Activated T-cell treated with anti-CD3 and anti-CD28 coated beads, Interleukin-2, amount 50 U/mL, for 24 hours (primary cell): ENCODE data around the gene IL12A.

Source experiments
- DNase-seq: peaks from one replicate; pipeline ENCODE4 v3.0.0-alpha.2; 2020
- H3K27ac Mint-ChIP-seq: 2 replicates; pipeline ENCODE4 v1.8.0; 2020; ENCODE audit warnings: mild to moderate bottlenecking, mixed read lengths
- H3K27me3 Mint-ChIP-seq: 2 replicates; pipeline ENCODE4 v1.8.0; 2020; ENCODE audit warnings: mixed read lengths
- H3K36me3 Mint-ChIP-seq: 2 replicates; pipeline ENCODE4 v1.8.0; 2020; ENCODE audit warnings: low read depth, mixed read lengths
- H3K4me1 Mint-ChIP-seq: 2 replicates; pipeline ENCODE4 v1.8.0; 2020; ENCODE audit warnings: low read depth, mixed read lengths
- H3K4me3 Mint-ChIP-seq: 2 replicates; pipeline ENCODE4 v1.8.0; 2020; ENCODE audit warnings: mild to moderate bottlenecking, moderate library complexity, mixed read lengths
- H3K9me3 Mint-ChIP-seq: 2 replicates; pipeline ENCODE4 v1.8.0; 2020; ENCODE audit warnings: mixed read lengths

IL12A gene

DNA sequence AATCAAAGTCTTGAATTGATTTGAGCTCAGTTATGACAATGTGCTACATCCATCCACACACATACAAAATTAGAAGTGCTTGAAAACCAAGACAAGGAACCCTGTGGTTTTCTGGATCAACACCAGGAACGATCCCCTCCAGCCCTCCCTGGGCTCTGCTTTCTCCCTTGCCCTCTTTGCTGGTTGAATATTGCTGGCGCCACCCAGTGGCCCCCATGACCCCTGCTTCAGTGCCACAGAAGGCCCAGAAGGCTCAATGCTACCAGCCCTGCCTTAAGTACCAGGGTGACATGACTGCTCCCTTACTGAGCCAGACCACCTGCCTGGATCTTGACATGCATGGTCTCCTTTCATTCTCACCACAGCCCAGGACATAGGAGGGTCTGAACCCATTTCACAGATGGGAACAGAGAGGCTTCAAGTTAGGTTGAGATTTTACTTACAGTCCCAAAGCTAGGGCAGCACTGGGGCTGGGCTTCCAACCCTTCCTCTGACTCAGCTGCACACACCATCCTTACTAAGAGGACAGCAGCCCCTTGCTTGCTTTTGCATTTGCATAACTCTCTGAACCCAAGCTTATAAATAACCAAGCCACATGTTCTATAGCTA lies 15.0 kb downstream of the IL12A start:
- Mint-ChIP-seq H3K36me3 (no peaks in the 10 kb centered on the region), H3K4me1 (no peaks in the 10 kb centered on the region), H3K4me3 (no peak overlapping the region), H3K9me3 (no peaks in the 10 kb centered on the region), H3K27ac (no peak overlapping the region), H3K27me3 (no peaks in the 10 kb centered on the region)
- DNase-seq, result peak; percentile 52

DNA sequence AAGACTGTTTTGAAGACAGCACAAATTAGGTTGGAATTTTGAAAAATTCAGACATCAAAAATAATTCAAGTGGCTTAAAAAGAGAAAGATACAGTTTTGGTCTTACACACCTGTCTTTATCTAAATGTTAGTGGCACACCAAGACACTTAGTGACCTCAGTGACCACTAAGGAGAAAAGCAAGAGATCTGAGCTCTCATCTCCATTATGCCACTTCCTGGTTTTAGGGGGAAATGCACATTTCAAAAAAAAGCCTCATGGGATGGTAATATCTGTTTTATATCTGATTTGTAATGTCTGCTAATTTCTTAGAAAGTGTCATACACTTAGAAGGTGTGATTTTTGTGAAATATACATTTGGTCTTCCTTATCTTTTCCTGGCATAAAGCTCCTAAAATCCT lies 16.4 kb downstream of the IL12A start:
- no peak for DNase-seq
- Mint-ChIP-seq H3K27ac (no peak overlapping the region), H3K9me3 (no peaks in the 10 kb centered on the region), H3K4me3 (no peak overlapping the region), H3K27me3 (no peaks in the 10 kb centered on the region), H3K4me1 (no peaks in the 10 kb centered on the region), H3K36me3 (no peaks in the 10 kb centered on the region)

DNA sequence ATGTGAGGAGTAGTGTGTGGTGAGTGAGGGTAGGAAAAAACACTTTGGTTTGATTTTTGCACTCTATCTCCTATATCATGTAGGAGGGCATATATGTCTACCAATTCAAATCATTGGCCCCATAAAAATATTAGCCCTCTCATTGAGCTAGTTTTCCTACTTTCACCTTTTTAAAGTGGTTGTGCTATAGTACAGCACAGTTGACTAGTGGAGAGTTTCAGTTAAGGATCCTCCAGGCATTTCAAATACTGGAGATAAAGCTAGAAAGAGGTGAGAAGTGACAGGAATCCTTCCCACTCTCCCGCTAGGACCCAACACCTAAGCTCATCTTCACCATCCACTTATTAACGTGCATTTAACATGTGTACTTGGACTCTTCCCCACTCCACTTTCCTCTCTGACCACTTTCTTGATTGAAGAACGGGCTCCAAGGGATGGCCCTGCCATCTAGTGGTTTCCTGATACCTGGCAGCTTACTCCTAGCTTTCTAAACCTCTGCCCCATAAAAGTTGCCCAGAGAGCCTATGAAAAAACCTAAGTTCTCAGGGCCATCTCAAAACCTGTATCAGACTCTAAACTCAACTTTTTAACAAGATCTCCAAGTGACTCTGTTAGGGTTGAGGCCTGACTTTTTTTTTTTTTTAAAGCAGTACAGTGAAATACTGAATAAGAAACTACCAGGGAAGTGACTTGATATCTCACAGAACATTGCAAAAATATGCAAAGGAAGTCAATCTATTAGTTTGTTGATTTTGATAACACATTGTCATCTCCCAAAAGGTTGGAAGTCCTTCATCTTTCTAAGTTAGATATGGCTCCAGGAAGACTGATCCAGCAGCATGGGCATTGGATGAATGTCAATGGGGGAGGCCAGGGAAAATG lies 17.9 kb downstream of the IL12A start:
- no peak for DNase-seq
- no peaks in the 10 kb centered on the region for H3K27me3 Mint-ChIP-seq
- H3K36me3 Mint-ChIP-seq, result no peaks in the 10 kb centered on the region
- H3K4me3 Mint-ChIP-seq, result no peak overlapping the region
- no peaks in the 10 kb centered on the region for H3K9me3 Mint-ChIP-seq
- H3K27ac Mint-ChIP-seq, result no peak overlapping the region
- H3K4me1 Mint-ChIP-seq, result no peaks in the 10 kb centered on the region

DNA sequence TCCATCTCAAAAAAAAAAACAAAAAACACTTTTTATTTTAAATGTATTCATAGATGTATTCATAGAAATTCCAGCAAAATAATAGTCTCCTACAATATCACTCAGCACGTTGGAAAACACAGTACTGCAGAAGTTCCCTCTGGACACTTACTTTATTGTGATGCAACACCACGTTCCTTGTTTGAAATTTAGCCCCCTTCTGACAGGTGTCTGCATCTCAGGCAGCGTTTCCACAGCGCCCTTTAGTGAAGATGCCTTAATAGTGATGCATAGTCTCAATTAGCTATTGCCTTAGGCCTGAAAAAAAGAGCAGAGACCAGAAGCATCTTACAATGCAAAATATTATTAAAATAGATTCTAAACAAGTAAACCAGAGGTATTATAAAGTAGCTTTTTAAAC lies 20.3 kb downstream of the IL12A start:
- no peak for DNase-seq
- Mint-ChIP-seq H3K36me3 (no peaks in the 10 kb centered on the region), H3K27me3 (no peaks in the 10 kb centered on the region), H3K4me3 (no peak overlapping the region), H3K4me1 (peaks cover 4% of the 10 kb centered on the region), H3K9me3 (no peaks in the 10 kb centered on the region), H3K27ac (no peak overlapping the region)

DNA sequence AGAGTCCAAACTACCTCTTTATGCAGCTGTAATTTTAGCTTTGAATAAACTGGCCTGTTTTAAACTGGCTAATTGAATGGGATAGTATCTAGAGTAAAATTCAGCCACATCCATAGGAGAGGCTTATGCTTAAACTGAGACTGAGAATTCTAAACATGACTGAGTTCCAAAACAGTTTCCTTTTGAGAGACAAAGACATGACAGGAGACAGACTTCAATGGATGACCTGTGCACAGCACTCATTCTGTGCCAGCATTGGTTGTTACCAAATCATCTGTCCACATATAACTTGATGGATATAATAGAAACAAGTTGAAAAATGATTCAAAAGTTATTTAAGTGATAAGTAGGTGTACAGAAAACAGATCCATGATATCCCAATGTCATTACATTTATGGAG lies 20.9 kb downstream of the IL12A start:
- no peaks in the 10 kb centered on the region for H3K36me3 Mint-ChIP-seq
- H3K27me3 Mint-ChIP-seq, result no peaks in the 10 kb centered on the region
- H3K9me3 Mint-ChIP-seq, result no peaks in the 10 kb centered on the region
- H3K4me1 Mint-ChIP-seq, result peaks cover 4% of the 10 kb centered on the region
- H3K4me3 Mint-ChIP-seq, result no peak overlapping the region
- no peak for DNase-seq
- no peak overlapping the region for H3K27ac Mint-ChIP-seq

DNA sequence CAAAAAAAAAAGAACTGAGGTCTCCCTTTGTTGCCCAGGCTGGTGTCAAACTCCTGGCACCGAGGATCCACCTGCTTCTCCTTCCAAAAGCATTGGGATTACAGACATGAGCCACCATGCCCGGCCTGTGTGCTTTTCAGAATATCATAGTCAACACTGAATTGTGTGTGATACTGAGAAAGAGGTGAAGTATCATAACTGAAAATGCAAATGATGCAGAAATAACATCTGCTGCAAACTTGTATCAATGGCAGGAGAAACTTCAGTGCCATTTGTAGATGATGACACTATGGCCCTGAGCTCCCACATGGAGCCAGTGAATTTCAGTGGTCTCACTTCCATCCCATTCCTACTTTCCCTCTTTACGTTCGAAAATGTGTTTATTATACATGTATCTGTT lies 21.9 kb downstream of the IL12A start:
- no peak for DNase-seq
- Mint-ChIP-seq H3K4me1 (peaks cover 4% of the 10 kb centered on the region), H3K4me3 (no peak overlapping the region), H3K36me3 (no peaks in the 10 kb centered on the region), H3K27me3 (no peaks in the 10 kb centered on the region), H3K27ac (no peak overlapping the region), H3K9me3 (no peaks in the 10 kb centered on the region)

DNA sequence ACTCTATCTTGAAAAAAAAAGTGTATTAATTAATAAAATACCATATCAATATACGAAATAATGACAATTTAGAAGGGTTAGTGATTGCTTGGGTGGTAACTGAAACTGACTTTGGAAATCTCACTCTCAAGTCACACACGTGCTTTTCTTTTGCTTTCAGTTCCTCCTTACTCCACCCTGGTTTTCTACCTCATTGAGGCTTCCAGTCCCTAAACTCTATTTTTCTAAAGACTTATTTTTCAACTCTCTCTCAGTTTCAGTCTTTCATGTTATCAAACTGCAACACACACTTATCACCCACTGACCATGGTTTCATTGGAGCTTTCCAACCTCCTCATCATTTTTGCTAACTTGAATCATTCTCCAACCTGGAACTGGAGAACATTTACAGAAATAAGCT lies 23.5 kb downstream of the IL12A start:
- no peak for DNase-seq
- H3K9me3 Mint-ChIP-seq, result no peaks in the 10 kb centered on the region
- no peak overlapping the region for H3K4me3 Mint-ChIP-seq
- no peaks in the 10 kb centered on the region for H3K27me3 Mint-ChIP-seq
- peaks cover 4% of the 10 kb centered on the region for H3K4me1 Mint-ChIP-seq
- H3K36me3 Mint-ChIP-seq, result no peaks in the 10 kb centered on the region
- H3K27ac Mint-ChIP-seq, result no peak overlapping the region

DNA sequence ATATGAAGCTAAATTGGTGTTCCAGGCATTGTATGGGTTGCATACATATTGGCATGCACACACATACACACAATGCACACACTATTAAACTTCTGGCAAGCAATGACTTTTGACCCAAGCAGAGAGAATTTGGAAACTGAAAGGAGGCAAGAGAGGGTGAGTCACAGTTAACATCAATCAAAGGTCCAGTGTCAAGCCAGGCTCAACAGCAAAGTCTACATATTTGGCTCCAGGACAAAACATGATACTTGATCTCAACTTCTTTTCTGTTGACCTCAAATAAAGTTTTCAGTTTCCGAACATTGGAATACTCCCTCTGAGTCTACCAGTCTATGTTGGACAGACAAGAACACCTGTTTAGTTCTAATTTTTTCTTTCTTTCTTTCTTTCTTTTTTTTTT lies 28.3 kb downstream of the IL12A start:
- Mint-ChIP-seq H3K36me3 (no peaks in the 10 kb centered on the region), H3K4me3 (no peak overlapping the region), H3K9me3 (no peaks in the 10 kb centered on the region), H3K4me1 (peaks cover 4% of the 10 kb centered on the region), H3K27ac (no peak overlapping the region), H3K27me3 (peaks cover 8% of the 10 kb centered on the region)
- no peak for DNase-seq

DNA sequence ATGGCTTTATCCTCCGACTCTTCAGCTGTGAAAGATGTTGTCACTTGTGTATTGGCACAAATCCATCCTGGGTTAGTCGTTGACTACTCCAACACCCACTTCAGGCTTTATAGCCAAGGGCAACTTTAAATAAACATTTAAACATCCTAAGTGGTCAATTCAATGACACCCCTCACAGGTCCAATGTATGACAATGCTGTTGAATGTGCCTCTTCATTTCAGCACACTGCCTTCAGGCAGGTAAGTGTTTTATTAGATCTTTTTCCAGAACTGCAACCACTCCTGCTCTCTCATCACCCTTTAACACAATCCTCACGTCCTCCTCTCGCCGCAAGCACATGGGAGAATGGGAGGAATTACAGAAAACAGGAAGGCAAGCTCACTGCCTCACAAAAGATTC lies 30.3 kb downstream of the IL12A start:
- H3K9me3 Mint-ChIP-seq, result no peaks in the 10 kb centered on the region
- H3K36me3 Mint-ChIP-seq, result no peaks in the 10 kb centered on the region
- no peak overlapping the region for H3K4me3 Mint-ChIP-seq
- no peak for DNase-seq
- H3K27me3 Mint-ChIP-seq, result peaks cover 8% of the 10 kb centered on the region
- no peak overlapping the region for H3K27ac Mint-ChIP-seq
- no peaks in the 10 kb centered on the region for H3K4me1 Mint-ChIP-seq

DNA sequence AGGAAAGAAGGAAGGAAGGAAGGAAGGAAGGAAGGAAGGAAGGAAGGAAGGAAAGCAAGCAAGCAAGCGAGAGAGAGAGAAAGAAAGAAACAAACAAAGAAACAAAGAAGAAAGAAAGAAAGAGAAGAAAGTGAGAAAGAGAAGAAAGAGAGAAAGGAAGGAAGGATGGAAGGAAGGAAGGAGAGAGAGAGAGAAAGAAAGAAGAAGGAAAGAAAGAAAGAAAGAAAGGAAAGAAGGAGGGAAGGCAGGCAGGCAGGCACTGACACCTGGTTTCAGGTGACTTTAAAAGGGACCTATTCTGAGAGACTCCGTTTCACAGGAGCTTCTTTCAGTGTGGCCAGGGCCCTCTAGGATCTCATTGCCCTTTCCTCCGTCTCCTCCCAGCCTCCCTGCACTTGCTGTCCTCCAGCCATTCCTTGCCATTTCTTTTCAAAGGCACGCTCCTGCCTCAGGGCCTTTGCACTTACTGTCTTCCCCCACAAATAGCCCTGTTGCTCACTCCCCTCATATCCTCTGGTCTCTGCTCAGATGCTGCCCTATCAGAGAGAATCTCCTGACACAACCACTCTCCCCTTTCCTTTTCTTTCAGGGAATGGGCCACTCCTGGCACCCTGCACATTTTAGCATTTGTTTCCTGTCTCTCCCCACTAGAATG lies 31.5 kb downstream of the IL12A start:
- H3K4me1 Mint-ChIP-seq, result no peaks in the 10 kb centered on the region
- no peak overlapping the region for H3K27ac Mint-ChIP-seq

DNA sequence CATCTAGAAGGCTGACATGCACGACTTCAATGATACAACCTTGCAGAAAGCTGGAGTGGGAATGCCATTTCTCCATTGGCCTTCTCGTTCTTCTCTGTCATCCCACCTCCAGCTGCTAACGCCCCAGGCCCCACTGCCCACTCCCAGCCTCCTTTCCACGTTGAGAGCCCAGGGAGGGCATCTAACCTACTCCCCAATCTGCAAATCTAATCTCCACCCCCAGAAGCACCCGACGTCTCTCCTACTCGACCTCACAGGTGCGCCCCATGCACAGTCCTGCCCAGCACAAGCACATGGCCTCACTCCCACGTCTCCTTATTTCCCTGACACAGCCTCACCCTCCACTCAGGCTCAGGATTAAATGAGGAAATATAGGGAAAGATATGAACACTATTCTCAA lies 33.4 kb downstream of the IL12A start:
- Mint-ChIP-seq H3K27ac (no peak overlapping the region), H3K36me3 (no peaks in the 10 kb centered on the region)
- DNase-seq, result no peak

More for the DNA sequence above, 31.5 kb downstream of the IL12A start:
- H3K4me3 Mint-ChIP-seq, result no peak overlapping the region
- H3K36me3 Mint-ChIP-seq, result no peaks in the 10 kb centered on the region
- DNase-seq, result no peak
- H3K9me3 Mint-ChIP-seq, result no peaks in the 10 kb centered on the region
- peaks cover 8% of the 10 kb centered on the region for H3K27me3 Mint-ChIP-seq

DNA sequence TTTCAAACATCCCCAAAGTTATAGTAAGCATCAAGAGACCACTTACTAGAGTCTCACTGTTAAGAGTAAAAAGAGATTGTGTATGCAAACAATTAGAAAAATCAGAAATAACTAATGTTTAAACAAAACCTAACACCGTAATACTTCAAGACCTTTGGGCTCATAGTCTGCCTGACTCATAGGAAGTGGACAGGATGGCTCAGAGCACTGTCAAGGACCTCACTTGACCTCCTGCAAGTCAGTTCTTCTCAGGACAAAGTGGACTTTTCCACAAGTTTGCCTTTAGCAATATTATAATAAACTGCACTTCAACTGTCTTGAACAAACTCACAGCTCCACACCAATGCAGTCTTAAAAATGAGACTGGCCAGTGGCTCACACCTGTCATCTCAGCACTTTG lies 34.8 kb downstream of the IL12A start:
- Mint-ChIP-seq H3K9me3 (no peaks in the 10 kb centered on the region), H3K4me3 (no peak overlapping the region), H3K27ac (no peak overlapping the region), H3K4me1 (peaks cover 14% of the 10 kb centered on the region), H3K36me3 (no peaks in the 10 kb centered on the region), H3K27me3 (peaks cover 8% of the 10 kb centered on the region)
- no peak for DNase-seq

More for the DNA sequence above, 33.4 kb downstream of the IL12A start:
- H3K4me3 Mint-ChIP-seq, result no peak overlapping the region
- H3K27me3 Mint-ChIP-seq, result peaks cover 8% of the 10 kb centered on the region
- H3K9me3 Mint-ChIP-seq, result no peaks in the 10 kb centered on the region
- peaks cover 4% of the 10 kb centered on the region for H3K4me1 Mint-ChIP-seq

DNA sequence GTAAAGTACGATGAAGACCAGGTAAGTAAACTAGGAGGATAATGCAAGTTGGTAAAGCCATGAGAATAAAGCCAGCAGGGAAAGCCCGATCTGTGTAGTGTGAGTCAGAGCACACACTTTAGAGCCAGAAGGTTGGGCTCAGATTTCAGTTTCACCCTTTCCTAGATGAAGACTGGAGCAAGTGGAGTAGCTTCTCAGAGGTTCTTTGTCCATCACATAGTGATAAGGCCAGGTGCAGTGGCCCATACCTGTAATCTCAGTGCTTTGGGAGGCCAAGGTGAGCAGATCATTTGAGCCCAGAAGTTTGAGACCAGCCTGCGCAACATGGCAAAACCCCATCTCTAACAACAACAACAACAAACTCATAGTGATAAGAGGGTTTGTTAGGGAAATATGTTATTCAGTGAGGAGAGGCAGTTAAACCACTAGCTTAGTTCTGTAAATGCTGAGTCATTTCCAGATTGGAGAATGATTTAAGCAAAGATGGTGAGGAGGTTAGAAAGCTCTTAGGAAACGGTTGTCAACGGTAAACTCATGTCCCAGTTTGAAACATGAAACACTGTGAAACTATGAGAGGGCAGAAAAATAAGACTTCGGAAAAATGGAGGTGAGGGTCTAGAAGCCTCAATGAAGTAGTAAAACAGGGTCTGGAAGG lies 39.0 kb downstream of the IL12A start:
- DNase-seq, result no peak
- Mint-ChIP-seq H3K4me1 (peaks cover 14% of the 10 kb centered on the region), H3K4me3 (no peak overlapping the region), H3K27ac (peak overlapping the region; percentile 80), H3K27me3 (no peaks in the 10 kb centered on the region), H3K36me3 (no peaks in the 10 kb centered on the region), H3K9me3 (no peaks in the 10 kb centered on the region)

DNA sequence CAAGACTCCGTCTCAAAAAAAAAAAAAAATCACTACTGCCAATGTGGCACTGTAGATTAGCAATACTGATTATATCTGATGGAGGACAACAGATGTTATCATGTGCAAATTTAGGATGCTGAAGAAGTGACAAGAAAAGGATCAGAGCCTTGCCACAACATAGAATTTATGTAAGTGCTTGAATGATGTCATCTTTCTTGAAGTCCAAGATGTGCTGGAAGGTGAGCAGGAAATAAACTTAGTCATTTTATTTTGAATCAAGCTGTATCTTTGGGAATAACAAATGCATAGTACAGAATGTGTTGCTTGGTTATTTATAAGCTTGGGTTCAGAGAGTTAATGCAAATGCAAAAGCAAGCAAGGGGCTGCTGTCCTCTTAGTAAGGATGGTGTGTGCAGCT lies 47.1 kb downstream of the IL12A start:
- Mint-ChIP-seq H3K4me1 (no peaks in the 10 kb centered on the region), H3K36me3 (no peaks in the 10 kb centered on the region), H3K27me3 (peaks cover 33% of the 10 kb centered on the region), H3K27ac (no peak overlapping the region), H3K9me3 (no peaks in the 10 kb centered on the region), H3K4me3 (no peak overlapping the region)
- DNase-seq, result no peak
